Measurements from ENCODE around the gene C14orf119.
A peak's percentile ranks its signal among the peaks of the same experiment; 100 is the strongest.

The C14orf119 gene

DNA sequence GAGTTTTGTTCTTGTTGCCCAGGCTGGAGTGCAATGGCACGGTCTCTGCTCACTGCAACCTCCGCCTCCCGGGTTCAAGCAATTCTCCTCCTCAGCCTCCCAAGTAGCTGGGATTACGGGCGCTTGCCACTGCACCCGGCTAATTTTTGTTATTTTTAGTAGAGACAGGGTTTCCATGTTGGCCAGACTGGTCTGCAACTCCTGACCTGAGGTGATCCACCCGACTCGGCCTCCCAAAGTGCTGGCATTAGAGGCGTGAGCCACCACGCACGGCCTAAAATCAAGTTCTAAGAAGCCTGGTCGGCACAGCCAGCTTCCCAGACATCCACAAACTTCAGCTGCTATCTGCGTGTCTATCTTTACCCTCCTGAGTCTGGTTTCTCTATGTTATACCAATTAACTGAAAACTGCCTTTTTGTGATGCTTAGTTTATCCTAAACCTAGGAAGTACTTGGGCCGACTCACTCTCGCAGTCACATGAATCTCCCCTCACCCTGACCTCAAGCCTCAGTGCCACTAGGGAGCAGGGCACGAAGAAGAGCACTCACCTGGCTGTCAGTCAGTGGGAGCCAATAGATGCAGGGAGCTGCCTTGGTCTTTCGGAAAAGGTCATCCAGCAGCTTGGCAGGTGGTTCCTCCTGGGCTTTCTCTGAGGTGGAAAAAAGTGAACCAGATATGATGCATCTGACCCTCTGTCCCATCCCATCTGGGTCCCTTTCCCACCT, 34.6 kb upstream of the C14orf119 start:
- DNase-seq (ENCODE audit: low spot score), result no peak

DNA sequence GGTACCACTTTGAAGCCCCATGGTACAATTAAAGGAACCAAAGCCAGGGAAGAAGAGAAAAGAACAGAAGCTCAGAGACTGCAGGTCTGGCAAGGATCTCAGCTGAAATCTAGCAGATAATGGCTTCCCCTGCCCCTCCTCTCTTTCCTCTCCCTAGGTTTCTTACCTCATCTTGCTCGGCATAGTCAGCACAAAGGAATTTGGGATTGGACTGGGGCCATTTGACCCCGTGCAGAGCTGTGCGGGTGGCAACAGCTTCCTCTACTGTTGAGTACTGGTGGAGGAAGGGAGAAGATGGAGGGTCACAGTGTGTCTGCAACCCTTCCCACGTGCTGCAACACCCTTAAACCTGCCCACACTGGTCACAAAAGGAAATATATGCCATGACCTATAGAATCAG, 33.3 kb upstream of the C14orf119 start:
- DNase-seq (ENCODE audit: low spot score), result peak; percentile 89

DNA sequence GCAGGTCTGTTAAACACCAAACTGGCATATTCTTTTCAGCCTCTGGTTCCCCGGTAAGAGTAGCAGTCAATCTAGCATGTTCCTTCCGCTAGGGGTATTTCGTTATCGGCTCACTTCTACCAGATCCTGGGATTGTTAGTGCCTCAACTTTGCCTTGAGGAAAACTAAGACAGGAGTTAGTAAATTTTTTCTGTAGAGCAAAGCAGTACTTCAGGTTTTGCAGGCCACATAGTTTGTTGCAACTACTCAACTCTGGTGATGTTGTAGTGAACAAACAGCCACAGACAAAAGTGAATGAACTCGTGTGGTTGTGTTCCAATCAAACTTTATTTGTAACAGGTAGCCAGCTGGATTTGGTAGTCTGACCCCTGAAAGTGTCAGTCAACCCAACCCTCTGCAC, 31.7 kb upstream of the C14orf119 start:
- DNase-seq (ENCODE audit: low spot score), result no peak

DNA sequence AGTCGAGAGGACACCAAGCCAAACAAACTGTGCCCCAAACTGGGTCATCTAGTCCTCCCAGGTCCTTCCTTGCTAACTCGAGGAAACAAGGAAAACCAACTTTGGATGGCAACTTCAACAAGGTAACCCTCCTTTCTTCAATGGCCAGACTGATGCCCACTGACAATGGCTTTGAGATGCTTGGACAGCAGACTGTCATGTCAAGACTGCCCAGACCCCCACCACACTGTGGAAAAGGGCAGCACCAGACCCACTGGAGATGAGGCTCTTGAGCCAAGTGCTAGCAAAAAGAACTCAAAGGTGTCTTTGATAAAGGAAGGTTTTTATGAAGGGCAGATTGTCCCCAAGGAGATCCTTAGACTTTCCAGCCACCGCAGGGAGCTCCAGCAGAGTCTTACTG, 28.9 kb upstream of the C14orf119 start:
- DNase-seq (ENCODE audit: low spot score), result no peak

DNA sequence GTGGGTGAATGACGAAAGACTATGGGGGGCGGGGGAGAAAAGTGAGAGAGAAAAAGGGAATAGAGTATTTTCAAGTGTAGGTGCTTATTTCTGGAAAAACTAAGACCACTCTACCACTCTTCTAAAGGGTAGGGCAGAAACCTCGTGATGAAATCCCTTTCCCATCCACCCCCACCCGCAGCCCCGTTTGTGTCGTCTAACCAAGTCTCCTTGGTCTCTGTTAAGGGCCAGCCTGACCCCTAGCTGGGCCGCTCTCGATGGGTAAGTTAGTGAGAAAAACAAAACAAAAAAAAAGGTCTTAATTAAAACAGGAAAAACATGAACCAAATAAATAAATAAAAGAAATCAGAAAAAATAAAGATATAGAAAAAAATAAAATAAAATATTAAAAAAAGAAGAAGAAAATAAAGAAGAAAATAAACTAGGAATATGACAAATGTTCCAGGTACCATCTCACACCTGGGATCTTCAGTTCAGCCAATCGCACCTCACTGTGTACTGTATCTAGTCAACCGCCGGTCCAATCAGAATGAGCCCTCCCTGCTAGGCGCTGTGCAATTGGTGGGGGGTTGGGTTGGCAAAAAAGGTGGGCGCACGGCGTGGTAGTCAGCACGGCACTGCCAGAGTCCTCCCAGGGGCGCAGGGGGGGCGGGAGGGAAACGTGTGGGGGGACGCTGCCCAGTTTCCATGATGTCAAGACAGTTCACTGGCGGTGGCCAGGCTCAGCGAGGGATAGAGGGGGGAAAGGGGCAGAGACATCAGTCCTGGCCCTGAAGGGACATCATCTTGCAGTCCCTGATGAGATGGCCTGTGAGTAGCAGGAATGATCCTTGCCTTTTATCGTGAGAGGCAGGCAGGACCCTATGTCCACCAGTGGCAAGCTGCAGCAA, 28.2 kb upstream of the C14orf119 start:
- DNase-seq (ENCODE audit: low spot score), result no peak

DNA sequence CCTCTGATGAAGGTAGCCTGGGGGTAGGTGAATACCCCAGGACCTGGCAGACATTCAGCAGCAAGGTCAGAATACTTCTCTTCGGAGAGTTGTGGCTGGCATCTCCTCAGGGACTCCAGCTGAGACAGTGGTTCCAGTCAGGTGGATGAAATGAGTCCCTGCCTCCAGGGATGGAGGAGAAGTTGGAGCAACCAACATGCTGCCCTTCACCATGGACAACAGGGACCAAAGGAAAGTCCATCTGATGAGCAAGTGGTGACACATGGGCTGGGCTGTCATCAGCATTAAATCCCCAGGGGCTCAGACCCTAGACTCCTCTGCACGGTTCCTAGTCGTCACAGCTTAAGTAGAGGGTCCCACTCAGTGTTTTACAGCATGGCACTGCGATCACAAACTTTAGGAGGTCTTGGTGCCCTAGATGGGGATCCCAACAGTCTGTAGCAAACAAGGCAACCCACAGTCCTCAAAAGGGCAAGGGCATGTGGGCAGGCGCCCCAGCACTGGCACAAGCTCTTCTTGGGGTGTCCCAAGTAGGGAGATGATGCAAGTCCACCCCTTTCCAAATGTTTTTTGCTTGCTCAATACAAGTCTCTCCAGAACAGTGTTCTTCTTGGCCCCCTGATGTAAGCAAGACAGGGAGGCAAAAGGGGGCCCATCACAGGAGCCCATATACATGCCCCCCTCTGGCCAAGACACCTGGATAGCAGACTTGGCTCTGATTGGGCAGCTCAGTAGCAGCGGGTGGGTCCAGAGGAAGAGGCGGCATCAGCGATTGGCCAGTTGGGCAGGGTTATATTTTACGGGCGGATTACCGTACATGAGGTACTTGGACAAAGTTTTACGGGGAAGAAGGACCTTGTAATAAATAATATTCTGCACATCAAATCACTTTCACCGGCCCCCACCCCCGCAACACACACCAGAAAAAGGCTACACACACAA, 27.2 kb upstream of the C14orf119 start:
- no peak for DNase-seq (ENCODE audit: low spot score)

DNA sequence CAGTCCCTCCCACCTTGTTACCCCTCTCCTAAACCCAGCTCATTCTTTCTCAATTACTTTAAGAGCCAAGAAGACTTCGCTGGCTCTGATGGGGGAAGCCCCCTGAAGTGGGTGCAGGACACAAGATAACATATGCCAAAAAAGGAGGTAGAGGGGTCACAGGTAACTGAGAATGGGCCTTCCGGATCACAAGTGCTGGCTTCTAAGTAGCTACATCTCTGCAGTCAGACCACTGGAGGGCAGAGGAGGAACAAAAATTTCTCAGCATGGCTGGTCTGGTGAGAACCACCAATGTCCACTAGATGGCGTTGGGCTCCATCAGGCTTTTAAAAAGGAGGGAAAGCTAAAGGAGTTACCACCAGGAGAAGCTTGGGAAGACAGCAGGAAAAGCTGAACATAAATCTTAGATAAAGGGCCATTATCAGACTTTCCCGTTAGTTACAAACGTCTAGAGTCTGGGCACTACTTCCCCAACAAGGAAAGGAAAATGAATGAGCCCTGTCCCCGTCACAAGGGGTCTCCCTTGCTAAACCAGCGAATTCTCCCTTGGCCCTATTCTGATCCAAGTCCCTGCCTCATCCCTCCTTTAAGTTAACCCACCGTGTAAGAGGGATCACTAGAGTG, 26.4 kb upstream of the C14orf119 start:
- peak; percentile 90 for DNase-seq (ENCODE audit: low spot score)

DNA sequence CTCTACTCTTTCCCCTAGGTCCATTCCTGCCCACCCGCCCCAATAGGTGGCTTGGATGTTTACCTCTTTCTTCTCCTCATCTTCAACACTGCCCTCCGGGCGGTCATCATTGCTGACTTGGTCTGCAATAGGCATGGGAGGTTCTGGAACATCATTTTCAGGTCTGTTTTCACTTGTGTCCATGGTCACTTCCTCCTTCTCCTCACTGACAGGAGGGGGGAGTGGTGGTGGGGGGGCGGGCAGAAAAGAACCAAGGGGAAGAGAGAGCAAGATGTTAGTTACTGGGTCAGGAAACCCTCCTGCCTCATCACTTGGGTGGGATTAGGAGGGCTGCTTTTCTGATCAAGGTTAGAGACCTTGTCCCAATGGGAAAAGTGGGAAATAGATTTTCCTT, 25.9 kb upstream of the C14orf119 start:
- DNase-seq (ENCODE audit: low spot score), result no peak

DNA sequence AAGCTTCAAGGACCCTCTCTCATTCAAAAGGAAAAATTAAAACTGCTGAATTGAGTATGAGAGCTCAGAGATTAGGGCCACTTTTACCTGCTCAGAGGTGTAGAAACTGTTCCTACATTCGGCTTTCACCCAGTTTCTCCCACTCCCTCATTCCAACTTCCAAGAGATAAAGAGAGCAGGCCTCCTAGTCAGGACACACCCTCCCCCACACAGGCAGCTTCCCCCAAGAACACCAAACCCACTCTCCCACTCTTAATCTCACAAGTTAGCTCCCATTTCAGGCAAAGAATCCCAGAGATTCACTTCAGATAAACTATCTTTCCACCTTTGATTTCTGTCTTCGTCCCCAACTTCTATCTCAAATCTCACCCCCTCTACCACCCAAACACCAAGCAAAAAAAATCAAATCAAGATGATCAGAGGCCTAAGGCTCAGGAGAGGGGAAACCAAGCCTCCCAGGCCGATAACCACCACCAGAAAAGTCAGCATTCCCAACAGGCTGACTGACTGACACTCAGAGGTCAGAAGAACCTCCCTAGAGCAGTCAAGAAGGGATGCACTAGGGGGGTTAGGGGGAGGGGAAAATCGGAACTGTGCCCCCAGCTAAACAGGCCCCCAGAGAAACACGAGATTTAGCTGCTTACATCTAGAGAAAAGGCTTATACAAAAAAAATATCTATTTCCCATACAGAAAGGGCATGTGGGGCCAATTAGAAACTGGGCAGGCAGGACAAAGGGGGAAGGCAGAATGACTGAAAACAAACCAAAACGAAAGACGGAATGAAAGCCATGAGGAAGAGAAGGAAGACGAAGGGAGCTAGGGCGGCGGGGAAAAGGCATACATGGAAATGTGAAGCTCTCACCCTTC, 24.8 kb upstream of the C14orf119 start:
- DNase-seq (ENCODE audit: low spot score), result no peak

DNA sequence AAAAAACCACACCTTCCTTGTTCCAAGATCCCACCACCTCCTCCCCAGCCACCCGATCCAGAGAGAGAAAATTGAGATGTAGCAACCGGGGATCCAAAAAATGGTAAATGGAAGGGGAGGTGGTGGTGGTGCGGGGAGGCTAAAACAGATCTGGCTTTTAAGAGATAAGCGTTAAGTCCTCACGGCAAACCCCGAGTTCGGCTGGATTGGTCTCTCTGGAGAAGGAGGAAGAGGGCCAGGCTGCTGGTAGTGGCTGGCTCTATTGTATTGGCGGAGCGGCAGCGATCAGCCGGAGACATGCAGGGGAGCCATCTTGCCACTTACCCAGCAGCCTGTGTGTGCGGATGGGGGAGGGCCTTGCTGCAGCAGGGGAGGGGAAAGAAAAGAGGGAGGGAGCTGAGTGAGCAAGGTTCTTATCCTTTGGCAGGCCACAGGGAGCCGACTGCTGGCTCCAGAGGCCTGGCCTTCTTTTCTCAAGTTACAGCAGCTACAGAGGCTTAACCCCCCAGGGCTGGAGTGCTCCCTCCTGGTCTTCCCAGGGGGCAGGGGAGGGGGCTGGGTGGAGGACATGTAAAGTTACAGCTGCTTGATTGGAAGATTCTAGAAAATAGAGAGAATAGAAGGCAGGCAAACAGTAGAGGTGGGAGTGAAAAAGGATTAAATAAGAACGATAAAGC, 23.9 kb upstream of the C14orf119 start:
- peak; percentile 94 for DNase-seq (ENCODE audit: low spot score)

DNA sequence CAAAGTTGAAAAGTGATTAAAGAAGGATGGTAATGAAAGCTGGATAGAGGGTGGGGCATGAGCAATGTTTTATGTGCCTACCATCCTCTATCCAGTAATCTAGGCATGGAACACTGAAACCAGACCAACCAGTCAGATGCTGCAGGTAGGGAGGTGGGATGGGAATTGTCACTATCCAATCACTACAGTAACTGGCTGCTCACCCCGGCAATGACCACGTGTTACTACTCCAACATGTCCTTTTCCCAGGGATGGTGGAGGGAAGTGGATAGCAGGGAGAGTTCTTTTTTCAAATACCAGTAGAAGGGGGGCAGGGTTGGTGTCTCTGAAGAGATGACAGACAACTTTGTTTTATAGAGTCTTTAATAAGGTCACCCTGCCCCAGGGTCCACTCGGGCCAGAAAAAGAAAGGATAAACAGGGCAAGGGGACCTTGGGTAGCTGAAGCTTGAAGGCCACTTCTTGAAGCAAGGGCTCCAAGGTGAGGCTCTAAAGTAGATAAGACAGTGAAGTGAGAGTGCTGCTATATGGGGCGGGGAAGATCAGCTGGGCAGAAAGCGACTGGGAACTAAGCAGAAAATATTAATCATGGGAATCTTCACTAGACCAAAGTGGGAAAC, 23.3 kb upstream of the C14orf119 start:
- no peak for DNase-seq (ENCODE audit: low spot score)

DNA sequence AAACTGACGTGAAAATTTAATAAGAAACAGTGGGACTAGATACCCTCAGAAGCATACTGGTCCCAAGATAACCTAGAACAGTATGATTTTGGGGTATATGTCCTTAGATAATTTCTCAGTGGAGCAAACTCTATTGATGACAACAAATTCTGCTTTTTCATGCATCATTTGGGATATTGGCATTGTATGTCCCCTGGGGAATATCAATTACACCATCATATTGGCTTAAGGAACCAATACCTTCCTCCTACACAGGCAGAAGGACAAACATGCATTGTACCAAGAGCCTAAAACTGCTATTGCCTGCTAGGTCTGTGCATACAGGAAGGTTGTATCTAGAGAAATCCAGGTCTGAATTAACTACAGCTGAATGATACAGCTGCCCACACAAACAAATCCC, 20.4 kb upstream of the C14orf119 start:
- no peak for DNase-seq (ENCODE audit: low spot score)

DNA sequence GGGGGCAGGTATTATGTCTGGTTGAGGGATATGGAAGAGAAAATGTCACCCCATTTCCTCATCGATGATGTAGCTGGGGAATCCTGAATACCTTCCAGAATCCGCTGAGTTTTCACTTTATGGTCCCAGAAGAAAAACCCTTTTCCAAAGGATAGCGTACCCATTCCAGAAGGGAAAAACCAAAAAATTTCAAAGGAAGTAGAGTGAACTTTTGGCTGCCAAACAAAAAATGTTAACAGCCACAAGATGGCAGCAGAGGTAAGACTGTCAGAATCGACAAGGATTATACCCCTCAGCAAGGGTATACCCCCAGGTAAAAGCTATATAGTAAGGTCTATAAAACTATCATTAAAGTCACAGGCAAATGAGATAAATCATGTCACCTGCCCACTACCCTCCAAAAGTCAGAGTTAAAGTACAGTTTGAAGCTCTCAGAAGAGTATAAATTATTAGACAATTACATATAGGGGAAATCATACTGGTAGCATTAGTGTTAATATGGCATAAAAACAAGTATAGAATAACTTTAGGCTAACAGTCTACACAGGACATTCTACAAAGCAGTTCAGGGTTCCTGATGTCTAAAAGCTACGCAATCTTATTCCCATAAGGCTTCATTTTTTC, 18.4 kb upstream of the C14orf119 start:
- DNase-seq (ENCODE audit: low spot score), result peak; percentile 23

DNA sequence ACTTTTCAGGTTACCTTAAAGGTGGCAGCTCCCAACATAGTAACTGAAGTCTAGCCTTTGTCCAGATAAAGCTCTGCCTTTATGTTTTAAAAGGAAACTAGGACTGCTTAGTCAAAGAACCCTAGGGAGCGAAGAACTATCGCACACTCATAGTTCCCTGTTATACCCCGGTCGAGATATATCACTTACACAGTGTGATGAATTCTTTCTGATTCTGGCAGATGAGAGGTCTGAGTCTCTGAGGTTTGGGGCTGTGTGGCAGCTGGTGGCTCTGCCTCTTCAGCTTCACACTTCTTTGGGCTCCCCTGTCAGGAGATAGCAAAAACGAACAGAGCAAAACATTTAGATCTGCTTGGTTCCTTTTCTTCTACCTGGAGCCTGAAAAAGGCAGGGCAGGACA, 17.3 kb upstream of the C14orf119 start:
- no peak for DNase-seq (ENCODE audit: low spot score)

DNA sequence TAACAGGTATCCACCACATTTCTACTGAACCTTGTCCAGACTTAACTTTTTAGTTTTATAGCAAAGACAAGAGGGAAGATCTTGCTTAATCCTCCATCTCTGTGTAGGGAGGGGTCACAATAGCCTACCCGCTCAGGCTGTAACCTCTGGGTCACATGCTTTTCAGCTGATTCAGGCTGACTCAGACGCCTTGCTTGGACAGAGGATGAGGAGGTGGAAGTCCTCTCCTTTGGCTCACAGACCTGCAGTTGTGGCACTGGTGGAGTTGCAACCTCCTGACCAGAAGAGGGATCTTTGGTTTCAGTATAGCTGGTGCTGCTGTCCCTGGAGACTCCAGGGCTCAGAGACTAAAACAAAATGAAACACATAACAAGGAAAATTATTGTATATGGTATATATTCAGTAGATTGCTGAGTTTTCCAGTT, 16.6 kb upstream of the C14orf119 start:
- peak; percentile 89 for DNase-seq (ENCODE audit: low spot score)

DNA sequence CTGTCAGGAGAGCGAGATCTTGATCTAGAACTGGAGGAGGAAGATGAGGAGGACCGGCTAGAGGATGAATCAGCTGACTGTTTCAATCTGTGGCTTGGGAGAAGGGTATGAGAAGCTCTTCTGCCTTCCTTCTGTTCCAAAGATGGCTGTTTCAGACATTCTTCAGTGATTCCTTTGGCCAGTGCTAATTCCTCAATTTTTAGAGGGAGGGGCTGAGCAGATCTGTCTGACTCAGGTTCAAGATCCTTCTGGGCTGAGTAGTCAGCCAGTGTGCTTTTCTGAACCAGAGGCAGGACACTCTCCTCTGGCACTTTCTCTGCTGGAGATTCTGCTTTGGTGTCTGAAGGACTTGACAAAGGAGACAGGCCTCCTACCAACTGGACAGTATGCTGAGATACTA, 15.6 kb upstream of the C14orf119 start:
- DNase-seq (ENCODE audit: low spot score), result peak; percentile 58

DNA sequence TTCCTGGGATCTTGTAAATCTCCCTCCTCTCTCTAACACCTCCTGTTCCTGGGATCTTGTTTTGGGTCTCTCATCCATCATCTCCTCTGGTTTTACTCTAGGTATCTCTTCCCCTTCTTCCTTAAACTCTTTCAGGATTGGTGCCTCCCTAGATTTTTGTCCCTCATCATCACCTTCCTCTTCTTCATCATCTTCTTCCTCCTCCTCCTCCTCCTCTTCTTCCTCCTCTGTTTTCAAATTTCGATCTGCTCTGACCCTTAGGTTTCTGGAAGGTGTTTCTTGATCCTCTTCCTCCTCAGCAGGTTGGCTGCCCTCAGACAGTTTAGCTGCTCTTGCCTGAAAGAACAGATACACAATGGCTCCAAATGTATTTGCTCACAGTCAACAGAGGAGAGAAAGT, 14.8 kb upstream of the C14orf119 start:
- no peak for DNase-seq (ENCODE audit: low spot score)

DNA sequence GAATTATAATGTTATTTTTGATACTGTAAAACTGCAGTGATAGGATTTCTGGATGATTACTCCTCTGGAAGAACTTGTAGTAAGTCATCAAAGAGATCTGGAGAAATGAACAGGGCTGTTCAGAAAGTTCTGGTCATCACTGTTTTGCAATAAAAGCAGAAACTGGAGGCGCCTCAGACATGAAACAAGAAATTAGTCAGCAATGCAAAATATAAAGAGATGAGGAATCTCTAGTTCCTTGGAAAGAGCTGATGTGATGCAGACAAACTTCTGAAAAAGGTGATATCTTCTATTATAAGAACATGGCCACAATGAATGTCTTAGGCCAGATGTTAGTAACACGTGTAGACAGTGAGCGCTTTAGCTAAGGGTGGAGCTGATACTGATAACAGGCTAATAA, 9.8 kb upstream of the C14orf119 start:
- peak; percentile 21 for DNase-seq (ENCODE audit: low spot score)

DNA sequence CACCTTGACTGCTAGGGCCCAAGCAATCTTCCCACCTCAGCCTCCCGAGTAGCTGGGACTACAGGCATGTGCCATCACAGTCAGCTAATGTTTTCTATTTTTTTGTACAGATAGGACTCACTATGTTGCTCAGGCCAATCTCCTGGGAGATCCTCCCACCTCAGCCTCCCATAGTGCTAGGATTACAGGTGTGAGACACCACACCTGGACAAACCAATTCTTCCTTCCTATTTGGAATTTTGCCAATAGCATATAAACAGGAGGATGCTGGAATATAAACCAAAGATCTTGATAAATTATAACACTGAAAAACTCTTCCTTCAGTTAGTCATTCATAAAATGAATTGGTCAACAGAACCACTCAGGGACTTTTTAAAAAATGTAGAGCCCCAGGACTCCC, 8.7 kb upstream of the C14orf119 start:
- DNase-seq (ENCODE audit: low spot score), result no peak
